ENCODE measurements around the gene ZNF197. TPM values are rescaled to one million over a fixed set of nuclear protein-coding genes. Genes with fewer than 3 reads are reported as not detected.

The ZNF197 gene
- total and polyA plus RNA-seq, 2 of the 4 experiments (the other 2 are of a cell fraction), result 5.0 to 14.9 TPM

DNA sequence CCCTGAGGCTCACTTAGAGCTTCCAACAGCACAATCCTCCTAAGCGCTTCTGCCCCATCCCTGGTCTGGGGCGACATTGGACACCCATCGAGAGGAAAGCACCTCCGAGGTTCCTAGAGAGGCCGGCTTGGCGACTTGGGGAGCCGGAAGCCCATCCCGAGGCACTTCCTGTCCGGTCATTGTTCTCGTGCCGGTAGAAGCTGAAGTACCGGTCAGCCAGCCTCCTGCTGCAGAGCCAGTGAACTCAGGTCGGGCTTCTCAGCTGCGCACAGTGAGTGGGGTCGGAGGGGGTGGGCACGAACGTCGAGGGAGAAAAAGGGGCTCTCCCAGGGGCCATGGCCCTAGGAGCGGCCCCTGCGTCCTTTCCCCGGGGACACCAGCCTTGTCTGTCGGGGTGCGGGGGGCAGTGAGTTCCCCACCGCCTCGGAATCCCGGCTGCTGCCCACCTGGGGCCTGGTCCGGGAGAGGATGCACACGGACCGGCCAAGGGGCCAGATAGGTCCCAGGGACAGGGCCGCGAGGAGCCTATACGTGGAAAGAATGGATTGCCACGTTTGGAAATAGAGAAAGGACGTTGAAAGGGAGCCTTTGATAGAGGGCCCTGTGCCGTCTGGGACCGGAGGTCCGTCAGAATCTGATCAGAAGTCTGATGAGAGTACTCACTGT, 23.9 kb downstream of the ZNF197 start, which contains the start of gene ZNF35:
ZNF35 (plus strand) TSS at position 169 of the 666 bp plus-strand sequence. CDS start 2,336 bp downstream, outside the sequence.
- H2BK120ac ChIP-seq (ENCODE audit: low read depth, low read length), result peak within 1 kb of the TSS; percentile 56; the same call in 1 of the 2 replicates
- no peaks in the 10 kb centered on the region for H3K27me3 ChIP-seq (ENCODE audit: control insufficient read depth, insufficient read depth, low read length)
- H2BK15ac ChIP-seq (ENCODE audit: low read depth, low read length), result no peak within 1 kb of the TSS
- peak within 1 kb of the TSS; percentile 85 to 96; a peak in 3 of 4 replicates for H4K8ac ChIP-seq (ENCODE audit: low read depth in 2 of 2, low read length in 2 of 2)
- DNase-seq (peak; percentile 92), ATAC-seq (ENCODE audit: low read depth) (peak; percentile 98)
- POLR2A ChIA-PET (ENCODE audit: unreplicated experiment), result no interaction called here
- peak within 1 kb of the TSS; percentile 70 for H3K56ac ChIP-seq (ENCODE audit: extremely low read depth, insufficient read depth, low read length)
- no peak within 1 kb of the TSS for H2BK5ac ChIP-seq (ENCODE audit: low read depth, low read length, poor library complexity, severe bottlenecking)
- H3K79me1 ChIP-seq (ENCODE audit: low read depth in 1 of 2, low read length in 2 of 2), result peaks cover 6 to 22% of the 10 kb centered on the region in 2 experiments; a peak in 3 of 4 replicates
- H4K5ac ChIP-seq (ENCODE audit: low read depth, low read length), result peak within 1 kb of the TSS; percentile 25; the same call in 1 of the 2 replicates
- peak within 1 kb of the TSS; percentile 65 for H3K27ac ChIP-seq (ENCODE audit: insufficient read depth, low read length)
- CTCF ChIA-PET, result interaction anchor here (0.6 kb wide), 1 partner anchor 339 kb away, joined by 3 read pairs; no protein-coding TSS in a partner anchor
- in situ Hi-C loops (cut with MboI; ENCODE audit: low sequenced_read_pairs), result loop anchor here (25.0 kb wide), 1 partner anchor 311 kb away; the partner anchor contains the start of gene TCAIM
- H3K9me3 ChIP-seq (ENCODE audit: control insufficient read depth, insufficient read depth, low read length), result peaks cover 10% of the 10 kb centered on the region
- peak within 1 kb of the TSS; percentile 88 for H3K4ac ChIP-seq (ENCODE audit: low read depth, low read length)
- H4K20me1 ChIP-seq (ENCODE audit: insufficient read depth, low read length), result no peaks in the 10 kb centered on the region
- peak within 1 kb of the TSS; percentile 81 for H3K4me3 ChIP-seq (ENCODE audit: insufficient read depth, low read depth, low read length)
- peaks cover 25% of the 10 kb centered on the region for H3K36me3 ChIP-seq (ENCODE audit: control insufficient read depth, insufficient read depth, low read length)
- H2BK20ac ChIP-seq (ENCODE audit: low read depth, low read length), result no peak within 1 kb of the TSS
- H2AK9ac ChIP-seq (replicated peaks; ENCODE audit: low read depth, low read length, poor library complexity), result peak within 1 kb of the TSS; percentile 91
- intact Hi-C loops (cut with micrococcal nuclease), result loop anchor here (1.0 to 10.0 kb wide), 2 partner anchors 24 to 266 kb away; no protein-coding TSS in a partner anchor
- no peaks in the 10 kb centered on the region for H3K9me1 ChIP-seq (ENCODE audit: insufficient read depth, low read length)
- H3K18ac ChIP-seq (ENCODE audit: low read depth, low read length), result no peak within 1 kb of the TSS
- peak within 1 kb of the TSS; percentile 98 for H3K4me2 ChIP-seq (ENCODE audit: low read depth, low read length)
- H3K4me1 ChIP-seq (ENCODE audit: control insufficient read depth, insufficient read depth, low read length), result no peaks in the 10 kb centered on the region; the same call in 1 of the 2 replicates
- H4K91ac ChIP-seq (ENCODE audit: insufficient read depth, low read depth, low read length), result peak within 1 kb of the TSS; percentile 80
- peak within 1 kb of the TSS; percentile 90 for H2AFZ ChIP-seq (replicated peaks; ENCODE audit: low read length, poor library complexity)
- BruUV-seq (replicated peaks), result no TSS peak
- H2AK5ac ChIP-seq (ENCODE audit: low read depth, low read length), result no peak within 1 kb of the TSS; the same call in 1 of the 2 replicates
- peak within 1 kb of the TSS; percentile 90 for H3K14ac ChIP-seq (replicated peaks; ENCODE audit: low read depth, low read length)
- WGBS, 2 experiments (ENCODE audit: extremely low coverage in 2 of 2, insufficient read length in 1 of 2), result 3% methylated on average over 13 of the region's 37 CpGs; no CpG with 5 or more reads in 1 of the 2 experiments
- peak within 1 kb of the TSS; percentile 88 for H3K9ac ChIP-seq (ENCODE audit: low read depth, low read length)
- dilution Hi-C loops (cut with HindIII; ENCODE audit: low sequenced_read_pairs, unreplicated experiment), result no loop called here
- peak within 1 kb of the TSS; percentile 83 for H3K23ac ChIP-seq (ENCODE audit: low read depth, low read length)
- no peak for TF ChIP-seq RAD21 (IDR thresholded peaks at IDR 0.05; ENCODE audit: low read length)
- no peak for TF ChIP-seq CEBPB (IDR thresholded peaks at IDR 0.05; ENCODE audit: low read depth, low read length)
- TF ChIP-seq MXI1 (IDR thresholded peaks at IDR 0.05; ENCODE audit: borderline replicate concordance, low read depth, low read length), result peak; percentile 48; the same call in 1 of the 2 replicates
- no peak; the same call in 1 of the 2 replicates for TF ChIP-seq USF2 (IDR thresholded peaks at IDR 0.05; ENCODE audit: low read depth, low read length)
- no peak for TF ChIP-seq RFX5 (IDR thresholded peaks at IDR 0.05; ENCODE audit: low read depth, low read length)
- TF ChIP-seq, protein P1, sequence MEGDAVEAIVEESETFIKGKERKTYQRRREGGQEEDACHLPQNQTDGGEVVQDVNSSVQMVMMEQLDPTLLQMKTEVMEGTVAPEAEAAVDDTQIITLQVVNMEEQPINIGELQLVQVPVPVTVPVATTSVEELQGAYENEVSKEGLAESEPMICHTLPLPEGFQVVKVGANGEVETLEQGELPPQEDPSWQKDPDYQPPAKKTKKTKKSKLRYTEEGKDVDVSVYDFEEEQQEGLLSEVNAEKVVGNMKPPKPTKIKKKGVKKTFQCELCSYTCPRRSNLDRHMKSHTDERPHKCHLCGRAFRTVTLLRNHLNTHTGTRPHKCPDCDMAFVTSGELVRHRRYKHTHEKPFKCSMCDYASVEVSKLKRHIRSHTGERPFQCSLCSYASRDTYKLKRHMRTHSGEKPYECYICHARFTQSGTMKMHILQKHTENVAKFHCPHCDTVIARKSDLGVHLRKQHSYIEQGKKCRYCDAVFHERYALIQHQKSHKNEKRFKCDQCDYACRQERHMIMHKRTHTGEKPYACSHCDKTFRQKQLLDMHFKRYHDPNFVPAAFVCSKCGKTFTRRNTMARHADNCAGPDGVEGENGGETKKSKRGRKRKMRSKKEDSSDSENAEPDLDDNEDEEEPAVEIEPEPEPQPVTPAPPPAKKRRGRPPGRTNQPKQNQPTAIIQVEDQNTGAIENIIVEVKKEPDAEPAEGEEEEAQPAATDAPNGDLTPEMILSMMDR (conservative IDR thresholded peaks at IDR 0.05; ENCODE audit: low read depth, low read length), result no peak
- TF ChIP-seq POLR2A (IDR thresholded peaks at IDR 0.05; ENCODE audit: low read depth, low read length), result peak; percentile 71
- no peak for TF ChIP-seq ELK1 (IDR thresholded peaks at IDR 0.05; ENCODE audit: borderline replicate concordance, low read depth, low read length)
- TF ChIP-seq MAFK (IDR thresholded peaks at IDR 0.05; ENCODE audit: low read depth, low read length), result no peak
- no peak; the same call in 1 of the 2 replicates for TF ChIP-seq BHLHE40 (IDR thresholded peaks at IDR 0.05; ENCODE audit: low read depth, low read length)
- no peak for TF ChIP-seq CHD1 (IDR thresholded peaks at IDR 0.05; ENCODE audit: low read depth, low read length)
- no peak for TF ChIP-seq RCOR1 (IDR thresholded peaks at IDR 0.05; ENCODE audit: insufficient replicate concordance, low read length)
- TF ChIP-seq SMC3 (IDR thresholded peaks at IDR 0.05; ENCODE audit: low read depth, low read length), result 0 out of 2 replicates have a peak, but pooled peaks have one; percentile 0
- TF ChIP-seq MAZ (IDR thresholded peaks at IDR 0.05; ENCODE audit: borderline replicate concordance, low read depth, low read length), result peak; percentile 41; the same call in 1 of the 2 replicates
